Measurements from ENCODE around the gene CA5A. TPM values are rescaled to one million over a fixed set of nuclear protein-coding genes. Genes with fewer than 3 reads are reported as not detected.

CA5A gene
- total and polyA plus RNA-seq, 8 donors, result 0.09 to 0.77 (median 0.16) TPM

DNA sequence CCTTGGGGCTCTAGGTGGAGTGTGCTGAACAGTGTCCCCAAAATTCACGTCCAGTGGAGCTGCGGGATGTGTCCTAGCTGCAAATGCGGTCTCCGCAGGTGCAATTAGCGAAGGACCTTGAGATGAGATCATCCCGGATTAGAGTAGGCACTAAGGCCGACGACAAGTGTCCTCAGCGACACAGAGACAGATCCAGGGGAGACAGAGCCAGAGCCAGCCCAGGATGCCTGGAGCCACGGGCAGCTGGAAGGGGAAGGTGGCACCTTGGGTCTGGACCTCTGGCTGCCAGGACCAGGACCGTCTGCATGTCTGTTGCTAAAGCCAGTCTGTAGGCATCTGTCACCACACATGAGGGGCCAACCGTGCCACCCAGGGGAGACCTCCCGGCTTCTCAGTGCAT, 91.5 kb downstream of the CA5A start:
- Histone ChIP-seq H3K9me3 (no peaks in the 10 kb centered on the region), H3K27ac (no peak overlapping the region), H3K4me3 (no peak overlapping the region), H3K27me3 (no peaks in the 10 kb centered on the region), H3K4me1 (peaks cover 0 to 2% of the 10 kb centered on the region in 2 donors), H3K36me3 (peaks cover 0 to 49% of the 10 kb centered on the region in 2 donors)
- intact Hi-C loops (cut with DNase I), result no loop called here
- no peak for DNase-seq
- ATAC-seq, result no peak
- no peak for TF ChIP-seq CTCF (IDR thresholded peaks at IDR 0.05)

DNA sequence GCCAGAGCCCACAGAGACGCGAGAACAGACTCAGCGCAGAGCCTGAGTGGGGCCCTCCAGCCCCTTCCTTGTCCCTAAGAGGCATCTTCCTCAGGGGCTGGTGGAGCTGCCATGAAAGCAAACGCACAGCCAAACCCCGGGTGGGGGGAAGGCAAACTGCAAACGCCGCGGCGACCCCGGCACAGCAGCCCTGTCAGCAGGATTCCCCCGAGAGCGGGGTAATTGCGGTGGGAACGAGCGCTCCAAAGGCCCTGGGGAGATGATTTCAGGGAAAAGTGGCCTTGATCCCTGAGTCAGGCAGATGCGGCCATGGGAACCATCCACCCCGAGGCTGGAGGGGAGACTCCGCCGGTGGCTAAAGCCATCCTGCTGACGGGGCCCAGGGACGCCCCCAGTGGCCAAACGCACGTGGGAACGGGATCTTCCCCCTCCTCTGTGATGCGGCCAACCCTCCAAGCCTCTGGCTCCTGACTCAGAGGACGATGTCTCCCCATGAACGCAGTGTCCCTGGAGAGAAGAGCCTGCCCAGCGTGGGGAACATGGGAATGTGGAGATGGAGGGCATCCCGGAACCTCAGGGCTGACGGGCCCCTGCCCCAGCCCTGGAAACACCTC, 92.1 kb downstream of the CA5A start:
- intact Hi-C loops (cut with DNase I), result no loop called here
- Histone ChIP-seq H3K4me1 (no peaks in the 10 kb centered on the region), H3K4me3 (no peak overlapping the region), H3K36me3 (peaks cover 0 to 55% of the 10 kb centered on the region in 2 donors), H3K27me3 (no peaks in the 10 kb centered on the region), H3K9me3 (no peaks in the 10 kb centered on the region), H3K27ac (no peak overlapping the region)
- no peak for TF ChIP-seq CTCF (IDR thresholded peaks at IDR 0.05)
- DNase-seq (no peak), ATAC-seq (no peak)

- ATAC-seq (no peak), DNase-seq (no peak)
- intact Hi-C loops (cut with DNase I), result no loop called here
- Histone ChIP-seq H3K27ac (no peak overlapping the region), H3K4me3 (no peak overlapping the region), H3K27me3 (no peaks in the 10 kb centered on the region), H3K9me3 (no peaks in the 10 kb centered on the region), H3K36me3 (peaks cover 0 to 55% of the 10 kb centered on the region in 2 donors), H3K4me1 (no peaks in the 10 kb centered on the region)
- TF ChIP-seq CTCF (IDR thresholded peaks at IDR 0.05), result no peak
Measured at GRCh38 chr16:87843678-87844105, 92.6 kb downstream of the CA5A start.

DNA sequence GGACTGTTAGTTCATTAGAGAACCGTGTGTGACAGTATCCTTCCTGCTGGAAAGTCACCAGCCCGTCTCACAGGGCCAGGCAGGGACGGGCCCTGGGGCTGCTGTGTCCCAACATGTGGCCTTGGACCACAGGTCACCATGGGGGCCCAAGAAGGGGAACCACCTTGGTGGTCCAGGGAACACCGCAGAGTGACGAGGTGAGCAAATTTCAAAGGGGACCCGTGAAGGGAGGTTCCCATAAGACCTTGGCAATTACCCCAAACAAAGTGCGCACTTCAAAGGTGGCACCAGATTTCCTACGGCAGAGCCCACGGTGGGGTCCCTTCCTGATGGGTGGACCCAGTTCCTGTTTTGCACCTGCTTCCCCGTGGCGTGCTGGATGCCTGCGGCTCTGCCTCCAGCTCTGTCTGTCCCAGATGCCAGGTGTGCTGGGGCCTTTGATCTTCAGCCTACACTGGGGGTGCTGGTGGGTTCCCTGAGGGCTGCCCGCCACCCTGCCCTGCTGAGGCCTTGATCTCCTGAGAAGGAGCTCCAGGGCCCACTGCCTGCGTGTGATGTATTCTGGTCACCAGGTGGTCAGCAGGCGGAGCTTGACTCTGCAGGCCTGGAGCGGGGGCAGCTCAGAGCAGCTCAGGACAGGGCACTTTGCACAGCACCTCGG, 94.0 kb downstream of the CA5A start:
- H3K9me3 ChIP-seq, result no peaks in the 10 kb centered on the region
- no peak for TF ChIP-seq CTCF (IDR thresholded peaks at IDR 0.05)
- H3K4me1 ChIP-seq, result no peaks in the 10 kb centered on the region
- no peak overlapping the region for H3K4me3 ChIP-seq
- H3K27me3 ChIP-seq, result no peaks in the 10 kb centered on the region
- no peak overlapping the region for H3K27ac ChIP-seq
- intact Hi-C loops (cut with DNase I), result no loop called here
- ATAC-seq (no peak), DNase-seq (no peak)
- peaks cover 0 to 57% of the 10 kb centered on the region in 2 donors for H3K36me3 ChIP-seq

GRCh38 chr16:87841340-87842208, 94.8 kb downstream of the CA5A start:
- ATAC-seq (no peak), DNase-seq (no peak)
- Histone ChIP-seq H3K4me1 (no peaks in the 10 kb centered on the region), H3K4me3 (no peak overlapping the region), H3K27me3 (no peaks in the 10 kb centered on the region), H3K36me3 (peaks cover 0 to 60% of the 10 kb centered on the region in 2 donors), H3K27ac (no peak overlapping the region), H3K9me3 (no peaks in the 10 kb centered on the region)
- intact Hi-C loops (cut with DNase I), result no loop called here
- no peak for TF ChIP-seq CTCF (IDR thresholded peaks at IDR 0.05)
